Natural killer cell (primary cell): ENCODE measurements around the gene MYLIP. TPM values are rescaled to one million over a fixed set of nuclear protein-coding genes. Genes with fewer than 3 reads are reported as not detected.

ENCODE experiments used
- ATAC-seq, 3 donors: fragments of 150-1000 bp in 2 of 3; fragments of 200-7000 bp in 1 of 3; cut with Tn5 transposase; 1 replicate in 1 of 3; 2 replicates in 2 of 3; pipeline ENCODE4 v1.10.0; 2021; ENCODE audit warnings: mild to moderate bottlenecking in 2 of 3, moderate library complexity in 2 of 3
- DNase-seq, 2 donors: peaks; one replicate each; pipeline versions ENCODE4 v3.0.0 to v3.0.0-alpha.2; 2013 to 2021; ENCODE audit warnings: mixed read lengths in 1 of 2
- H3K27ac ChIP-seq: one replicate; pipeline ENCODE4 v1.5.1; 2013; ENCODE audit warnings: mild to moderate bottlenecking, low read length
- H3K27me3 ChIP-seq: one replicate; pipeline ENCODE4 v1.6.1; 2013; ENCODE audit warnings: low read length; ENCODE audit not compliant: control insufficient read depth, insufficient read depth
- H3K36me3 ChIP-seq: one replicate; pipeline ENCODE4 v1.6.1; 2013; ENCODE audit warnings: low read length; ENCODE audit not compliant: control insufficient read depth, insufficient read depth
- H3K4me1 ChIP-seq: one replicate; pipeline ENCODE4 v1.6.1; 2013; ENCODE audit warnings: low read length; ENCODE audit not compliant: control insufficient read depth, insufficient read depth
- H3K4me3 ChIP-seq: one replicate; pipeline ENCODE4 v1.5.1; 2013; ENCODE audit warnings: low read length
- H3K9me3 ChIP-seq: one replicate; pipeline ENCODE4 v1.6.1; 2013; ENCODE audit warnings: low read length; ENCODE audit not compliant: control insufficient read depth, insufficient read depth
- H3K27ac Mint-ChIP-seq, 2 donors: one replicate each; pipeline ENCODE4 v1.8.0; 2022; ENCODE audit warnings: mild to moderate bottlenecking in 2 of 2, mixed read lengths in 2 of 2, moderate library complexity in 1 of 2
- H3K27me3 Mint-ChIP-seq, 2 donors: one replicate each; pipeline ENCODE4 v1.8.0; 2022; ENCODE audit warnings: low read depth in 2 of 2, mixed read lengths in 2 of 2
- H3K36me3 Mint-ChIP-seq: one replicate; pipeline ENCODE4 v1.8.0; 2022; ENCODE audit warnings: mixed read lengths
- H3K4me1 Mint-ChIP-seq, 2 donors: one replicate each; pipeline ENCODE4 v1.8.0; 2022; ENCODE audit warnings: mixed read lengths in 2 of 2
- H3K4me3 Mint-ChIP-seq: one replicate; pipeline ENCODE4 v1.8.0; 2022; ENCODE audit warnings: mild to moderate bottlenecking, moderate library complexity, mixed read lengths
- H3K9me3 Mint-ChIP-seq, 2 donors: one replicate each; pipeline ENCODE4 v1.8.0; 2022; ENCODE audit warnings: mixed read lengths in 2 of 2
- CTCF ChIP-seq: fragments of 200-600 bp; IDR thresholded peaks from one replicate; pipeline ENCODE4 v1.8.0; 2022; ENCODE audit warnings: antibody characterized with exemption
- WGBS: methylation state at CpG from one replicate; pipeline ENCODE4 v1.1.7; 2013; ENCODE audit warnings: missing lambda C conversion rate; ENCODE audit not compliant: insufficient coverage; 5-methylcytosine and 5-hydroxymethylcytosine counted together
- intact Hi-C: fragments of 100-400 bp; cut with micrococcal nuclease; formaldehyde crosslinking; loops from one replicate; pipeline ENCODE4 v1.14.2; 2022
- total RNA-seq, 4 donors: library from RNA; stranded (reverse); fragments of 120-200 nt in 1 of 4; gene quantifications; one replicate each; pipeline versions ENCODE4 v1.2.3 to v1.2.4, GENCODE V29; 2013 to 2022

MYLIP gene
- total RNA-seq, 3 donors from 2014 or later (not counting 1 experiment from before 2014, with no cell fraction given) = 127 to 207 (median 150) TPM

GRCh38 chr6:16135066-16135465 lies 6.2 kb downstream of the MYLIP start:
- H3K36me3 ChIP-seq = peaks cover 28% of the 10 kb centered on the region
- Mint-ChIP-seq H3K27ac (peak overlapping the region; percentile 87 to 92), H3K4me1 (peaks cover 84 to 99% of the 10 kb centered on the region in 2 donors), H3K36me3 (peaks cover 10% of the 10 kb centered on the region), H3K9me3 (no peaks in the 10 kb centered on the region), H3K27me3 (no peaks in the 10 kb centered on the region), H3K4me3 (peak overlapping the region; percentile 17)
- intact Hi-C loops = loop anchor here (10.0 kb wide), 2 partner anchors 510 to 630 kb away; partner anchors contain the start of gene ATXN1
- no peak overlapping the region for H3K4me3 ChIP-seq
- no peak for TF ChIP-seq CTCF
- no peaks in the 10 kb centered on the region for H3K27me3 ChIP-seq
- no peaks in the 10 kb centered on the region for H3K9me3 ChIP-seq
- ATAC-seq (no peak), DNase-seq (no peak)
- H3K4me1 ChIP-seq = peaks cover 31% of the 10 kb centered on the region
- no peak overlapping the region for H3K27ac ChIP-seq

GRCh38 chr6:16136091-16136490 lies 7.2 kb downstream of the MYLIP start:
- Mint-ChIP-seq H3K4me3 (peak overlapping the region; percentile 82), H3K9me3 (no peaks in the 10 kb centered on the region), H3K27me3 (no peaks in the 10 kb centered on the region), H3K4me1 (peaks cover 87 to 99% of the 10 kb centered on the region in 2 donors), H3K27ac (peak overlapping the region; percentile 87 to 91), H3K36me3 (peaks cover 10% of the 10 kb centered on the region)
- TF ChIP-seq CTCF = no peak
- DNase-seq (peak in 1 of 2 donors; percentile 78), ATAC-seq (peak; percentile 45 to 58 (median 56))
- 29% methylated on average over 1 of the region's 3 CpGs for WGBS
- intact Hi-C loops = loop anchor here (10.0 kb wide), 2 partner anchors 511 to 629 kb away; partner anchors contain the start of gene ATXN1
- Histone ChIP-seq H3K4me1 (peaks cover 36% of the 10 kb centered on the region), H3K27me3 (no peaks in the 10 kb centered on the region), H3K9me3 (no peaks in the 10 kb centered on the region), H3K36me3 (peaks cover 33% of the 10 kb centered on the region), H3K27ac (peak overlapping the region; percentile 40), H3K4me3 (no peak overlapping the region)

GRCh38 chr6:16136621-16137450 lies 8.0 kb downstream of the MYLIP start:
- TF ChIP-seq CTCF = no peak
- H3K4me1 Mint-ChIP-seq = peaks cover 95 to 98% of the 10 kb centered on the region in 2 donors
- intact Hi-C loops = loop anchor here (10.0 kb wide), 2 partner anchors 512 to 628 kb away; partner anchors contain the start of gene ATXN1
- peak overlapping the region; percentile 82 for H3K4me3 Mint-ChIP-seq
- DNase-seq = peak; percentile 32 to 58
- Histone ChIP-seq H3K9me3 (no peaks in the 10 kb centered on the region), H3K4me3 (no peak overlapping the region), H3K4me1 (peaks cover 36% of the 10 kb centered on the region), H3K27me3 (no peaks in the 10 kb centered on the region), H3K27ac (peak overlapping the region; percentile 40), H3K36me3 (peaks cover 33% of the 10 kb centered on the region)
- H3K27me3 Mint-ChIP-seq = no peaks in the 10 kb centered on the region
- peaks cover 13% of the 10 kb centered on the region for H3K36me3 Mint-ChIP-seq
- peak; percentile 67 to 74 (median 68) for ATAC-seq
- WGBS = 27% methylated on average over 3 of the region's 5 CpGs
- H3K27ac Mint-ChIP-seq = peak overlapping the region; percentile 87 to 91
- no peaks in the 10 kb centered on the region for H3K9me3 Mint-ChIP-seq
